Iris pigment epithelial cell (primary cell): Measurements from ENCODE around the gene WHRN.

Experiments used
- DNase-seq: peaks from one replicate; pipeline ENCODE4 v3.0.0-alpha.2; 2011; ENCODE audit warnings: low read depth

The WHRN gene

GRCh38 chr9:114472765-114473446 is 32.4 kb downstream of the WHRN start:
- no peak for DNase-seq

- no peak for DNase-seq
Measured at GRCh38 chr9:114471157-114471556, 34.1 kb downstream of the WHRN start.

- no peak for DNase-seq
Measured at GRCh38 chr9:114470581-114470980, 34.7 kb downstream of the WHRN start.

- no peak for DNase-seq
Measured at GRCh38 chr9:114470121-114470520, 35.2 kb downstream of the WHRN start.

GRCh38 chr9:114469091-114469853 is 36.0 kb downstream of the WHRN start:
- no peak for DNase-seq

GRCh38 chr9:114467910-114468309 is 37.4 kb downstream of the WHRN start:
- DNase-seq = no peak

GRCh38 chr9:114467226-114467750 is 38.0 kb downstream of the WHRN start:
- no peak for DNase-seq

GRCh38 chr9:114465906-114466900 is 39.1 kb downstream of the WHRN start:
- no peak for DNase-seq

- no peak for DNase-seq
Measured at GRCh38 chr9:114465417-114465816, 39.9 kb downstream of the WHRN start.

GRCh38 chr9:114464281-114465051 is 40.8 kb downstream of the WHRN start:
- DNase-seq = no peak

- no peak for DNase-seq
Measured at GRCh38 chr9:114462791-114463190, 42.5 kb downstream of the WHRN start.

GRCh38 chr9:114461468-114461867 is 43.8 kb downstream of the WHRN start:
- DNase-seq = no peak

GRCh38 chr9:114460513-114461199 is 44.6 kb downstream of the WHRN start:
- no peak for DNase-seq

GRCh38 chr9:114459464-114459863 is 45.8 kb downstream of the WHRN start:
- no peak for DNase-seq

GRCh38 chr9:114456929-114457328 is 48.3 kb downstream of the WHRN start:
- DNase-seq = no peak

GRCh38 chr9:114454652-114455051 is 50.6 kb downstream of the WHRN start:
- DNase-seq = no peak

GRCh38 chr9:114452219-114453165 is 52.8 kb downstream of the WHRN start:
- no peak for DNase-seq

- DNase-seq = no peak
Measured at GRCh38 chr9:114451707-114452031, 53.6 kb downstream of the WHRN start.

GRCh38 chr9:114450833-114451706 is 54.2 kb downstream of the WHRN start:
- no peak for DNase-seq
